ENCODE data around the gene RBMX. TPM values are rescaled to one million over a fixed set of nuclear protein-coding genes. Genes with fewer than 3 reads are reported as not detected.

Gene RBMX
- total and polyA plus RNA-seq, 2 of the 4 experiments (the other 2 are of a cell fraction), result 151 to 337 TPM

DNA sequence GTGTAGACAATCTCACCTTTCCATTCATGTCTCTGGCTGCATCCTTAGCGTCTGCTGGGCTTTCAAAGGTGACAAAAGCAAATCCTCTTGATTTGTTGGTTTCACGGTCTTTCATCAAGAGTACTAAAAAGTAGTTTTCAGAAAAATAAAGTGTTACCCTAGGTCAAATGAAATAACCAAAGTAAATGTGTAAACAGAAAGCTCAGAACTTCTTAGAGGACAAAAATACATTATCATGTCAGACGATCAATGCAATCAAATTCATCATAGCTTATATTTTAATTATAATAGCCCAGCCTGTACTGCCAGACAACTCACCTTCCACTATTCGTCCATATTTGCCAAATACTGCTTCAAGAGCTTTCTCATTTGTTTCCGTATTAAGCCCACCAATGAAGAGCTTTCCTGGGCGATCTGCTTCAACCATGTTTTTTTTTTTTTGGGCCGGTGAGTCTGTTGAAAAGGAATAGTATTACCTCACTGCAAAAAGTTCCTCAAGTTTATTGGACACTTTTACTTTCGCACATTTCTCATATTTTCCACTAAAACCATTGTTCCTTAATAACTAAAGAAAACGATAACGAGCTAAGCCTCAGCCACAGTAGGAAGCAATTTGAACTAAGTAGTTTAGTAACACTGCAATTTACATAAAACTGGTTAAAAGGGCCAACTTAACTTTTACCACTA is 1.4 kb downstream of the RBMX start:
- Histone ChIP-seq H3K27me3 (ENCODE audit: control insufficient read depth, insufficient read depth, low read length) (no peaks in the 10 kb centered on the region), H4K20me1 (ENCODE audit: insufficient read depth, low read length) (peaks cover 19% of the 10 kb centered on the region), H3K9ac (ENCODE audit: low read depth, low read length) (peak overlapping the region; percentile 92; the same call in 1 of the 2 replicates), H3K9me3 (ENCODE audit: control insufficient read depth, insufficient read depth, low read length) (no peaks in the 10 kb centered on the region), H4K5ac (ENCODE audit: low read depth, low read length) (no peak overlapping the region; the same call in 1 of the 2 replicates), H3K18ac (ENCODE audit: low read depth, low read length) (peak overlapping the region; percentile 80; the same call in 1 of the 2 replicates), H2BK5ac (ENCODE audit: low read depth, low read length, poor library complexity, severe bottlenecking) (peak overlapping the region; percentile 85), H2BK20ac (ENCODE audit: low read depth, low read length) (no peak overlapping the region), H4K8ac (ENCODE audit: low read depth in 2 of 2, low read length in 2 of 2) (peak overlapping the region; percentile 92 to 94; a peak in 2 of 4 replicates), H2AK9ac (replicated peaks; ENCODE audit: low read depth, low read length, poor library complexity) (no peak overlapping the region), H3K4ac (ENCODE audit: low read depth, low read length) (peak overlapping the region; percentile 98; the same call in 1 of the 2 replicates), H2AK5ac (ENCODE audit: low read depth, low read length) (no peak overlapping the region), H3K4me3 (ENCODE audit: insufficient read depth, low read depth, low read length) (peak overlapping the region; percentile 77), H3K4me2 (ENCODE audit: low read depth, low read length) (peak overlapping the region; percentile 79), H3K4me1 (ENCODE audit: control insufficient read depth, insufficient read depth, low read length) (no peaks in the 10 kb centered on the region), H2AFZ (replicated peaks; ENCODE audit: low read length, poor library complexity) (no peak overlapping the region), H3K27ac (ENCODE audit: insufficient read depth, low read length) (no peak overlapping the region; the same call in 1 of the 2 replicates), H3K56ac (ENCODE audit: extremely low read depth, insufficient read depth, low read length) (peak overlapping the region; percentile 89), H3K79me1 (ENCODE audit: low read depth in 1 of 2, low read length in 2 of 2) (peaks cover 0 to 4% of the 10 kb centered on the region in 2 experiments; a peak in 1 of 4 replicates), H2BK120ac (ENCODE audit: low read depth, low read length) (no peak overlapping the region), H2BK15ac (ENCODE audit: low read depth, low read length) (no peak overlapping the region), H3K23ac (ENCODE audit: low read depth, low read length) (peak overlapping the region; percentile 97), H3K36me3 (ENCODE audit: control insufficient read depth, insufficient read depth, low read length) (peaks cover 22% of the 10 kb centered on the region), H4K91ac (ENCODE audit: insufficient read depth, low read depth, low read length) (no peak overlapping the region), H3K14ac (replicated peaks; ENCODE audit: low read depth, low read length) (peak overlapping the region; percentile 99; the same call in 1 of the 2 replicates), H3K9me1 (ENCODE audit: insufficient read depth, low read length) (no peaks in the 10 kb centered on the region)
- in situ Hi-C loops (cut with MboI; ENCODE audit: low sequenced_read_pairs) (no loop called here), intact Hi-C loops (cut with micrococcal nuclease) (loop anchor here (1.0 kb wide), 1 partner anchor 30 kb away; no protein-coding TSS in a partner anchor), dilution Hi-C loops (cut with HindIII; ENCODE audit: low sequenced_read_pairs, unreplicated experiment) (no loop called here)
- ATAC-seq (ENCODE audit: low read depth) (no peak), DNase-seq (no peak)
- WGBS, 2 experiments (ENCODE audit: extremely low coverage in 2 of 2, insufficient read length in 1 of 2), result no CpG with 5 or more reads among the region's 10 CpGs
- ChIA-PET CTCF (interaction anchor here (0.6 kb wide), 1 partner anchor 63 kb away, joined by 5 read pairs; no protein-coding TSS in a partner anchor), POLR2A (ENCODE audit: unreplicated experiment) (no interaction called here)
- TF ChIP-seq FOS (IDR thresholded peaks at IDR 0.05; ENCODE audit: low read depth, low read length), result no peak
- no peak for TF ChIP-seq POLR2A (IDR thresholded peaks at IDR 0.05; ENCODE audit: low read depth, low read length)
- no peak for TF ChIP-seq SMC3 (IDR thresholded peaks at IDR 0.05; ENCODE audit: low read depth, low read length)
- BruUV-seq (replicated peaks), result no TSS peak
